DOHH2 (cell line): ENCODE measurements around the gene BLOC1S5.
"Not testable (repeated sequence)": the region's sequence is repeated elsewhere in the genome, so short reads cannot be mapped to it uniquely, and the experiment has no call there.

Source experiments
- H3F3A ChIP-seq: fragments of 200-600 bp; sonication (generic), shearing (Covaris generic); 2 replicates; pipeline ENCODE4 v1.6.0; 2016; ENCODE audit warnings: antibody characterized with exemption, mild to moderate bottlenecking; ENCODE audit not compliant: control insufficient read depth, insufficient read depth
- H3K27ac ChIP-seq: fragments of 200-600 bp; sonication (generic); 2 replicates; pipeline ENCODE4 v1.5.1; 2014; ENCODE audit warnings: low read depth, mild to moderate bottlenecking, low read length, moderate library complexity
- H3K27me3 ChIP-seq: fragments of 200-600 bp; sonication (generic); 2 replicates; pipeline ENCODE4 v1.6.1; 2014; ENCODE audit warnings: mild to moderate bottlenecking, low read length, mixed read lengths; ENCODE audit not compliant: control insufficient read depth
- H3K36me3 ChIP-seq: fragments of 200-600 bp; sonication (generic); 2 replicates; pipeline ENCODE4 v1.6.1; 2014; ENCODE audit warnings: mild to moderate bottlenecking, low read length, moderate library complexity, mixed read lengths; ENCODE audit not compliant: control insufficient read depth
- H3K4me1 ChIP-seq: fragments of 200-600 bp; sonication (generic); 2 replicates; pipeline ENCODE4 v1.6.1; 2014; ENCODE audit warnings: mild to moderate bottlenecking, low read length, mixed read lengths; ENCODE audit not compliant: control insufficient read depth
- H3K4me2 ChIP-seq: fragments of 200-600 bp; sonication (generic); 2 replicates; pipeline ENCODE4 v1.6.0; 2014; ENCODE audit warnings: mild to moderate bottlenecking, low read length, moderate library complexity
- H3K4me3 ChIP-seq: fragments of 200-600 bp; sonication (generic); 2 replicates; pipeline ENCODE4 v1.5.1; 2014; ENCODE audit warnings: mild to moderate bottlenecking, low read length, mixed read lengths
- H3K79me2 ChIP-seq: fragments of 200-600 bp; sonication (generic); 2 replicates; pipeline ENCODE4 v1.6.1; 2014; ENCODE audit warnings: mild to moderate bottlenecking, low read length, mixed read lengths; ENCODE audit not compliant: control insufficient read depth
- H3K9me2 ChIP-seq: fragments of 200-600 bp; sonication (generic); replicated peaks from 2 replicates; pipeline ENCODE4 v1.6.1; 2014; ENCODE audit warnings: mild to moderate bottlenecking, low read length, mixed read lengths; ENCODE audit not compliant: control insufficient read depth
- H3K9me3 ChIP-seq: fragments of 200-600 bp; sonication (generic); 2 replicates; pipeline ENCODE4 v1.6.1; 2014; ENCODE audit warnings: antibody characterized with exemption, low read length, mixed read lengths; ENCODE audit not compliant: control insufficient read depth, insufficient read depth
- H4K20me1 ChIP-seq: fragments of 200-600 bp; sonication (generic); 2 replicates; pipeline ENCODE4 v1.6.0; 2014; ENCODE audit warnings: low read depth, mild to moderate bottlenecking, antibody characterized with exemption, low read length, moderate library complexity; ENCODE audit not compliant: control insufficient read depth, insufficient read depth
- EZH2phosphoT487 ChIP-seq: fragments of 200-600 bp; sonication (generic); IDR thresholded peaks from 2 replicates; pipeline ENCODE4 v1.6.1; 2017; ENCODE audit warnings: borderline replicate concordance, mild to moderate bottlenecking, antibody characterized with exemption, low read length, moderate library complexity, mixed read lengths
- TF ChIP-seq, protein P1 (sequence below): fragments of 200-600 bp; sonication (generic); IDR thresholded peaks from one replicate; pipeline ENCODE4 v1.5.1; 2014; ENCODE audit warnings: antibody characterized with exemption, mild to moderate bottlenecking, low read depth, low read length; ENCODE audit not compliant: poor library complexity, severe bottlenecking

The BLOC1S5 gene

DNA sequence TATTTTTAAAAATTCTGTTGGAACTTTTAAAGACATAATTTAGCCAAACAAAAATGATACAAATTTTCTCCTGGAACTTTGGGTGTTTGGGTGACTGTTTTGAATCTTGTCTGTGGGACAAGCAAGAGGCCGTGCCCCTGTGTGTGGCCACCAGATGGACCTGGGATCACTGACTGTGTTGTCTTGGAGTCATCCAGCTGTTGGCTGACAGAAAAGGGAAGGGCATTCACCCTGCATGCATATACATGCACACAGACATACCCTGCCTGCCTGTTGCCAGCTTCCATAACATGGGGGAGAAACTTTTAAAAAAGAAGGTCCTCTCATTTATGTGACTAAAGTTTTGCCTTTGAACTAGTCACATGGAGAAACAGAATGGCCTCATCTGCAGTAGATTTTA is 72.7 kb downstream of the BLOC1S5 start:
- Histone ChIP-seq H3K36me3 (no peaks in the 10 kb centered on the region), H3K79me2 (no peaks in the 10 kb centered on the region), H3K4me2 (no peak overlapping the region), H3F3A (no peaks in the 10 kb centered on the region), H3K27me3 (no peaks in the 10 kb centered on the region), H4K20me1 (no peaks in the 10 kb centered on the region), H3K9me2 (no peaks in the 10 kb centered on the region), H3K4me3 (no peak overlapping the region), H3K27ac (no peak overlapping the region), H3K4me1 (no peaks in the 10 kb centered on the region), H3K9me3 (no peaks in the 10 kb centered on the region)
- TF ChIP-seq, protein P1, sequence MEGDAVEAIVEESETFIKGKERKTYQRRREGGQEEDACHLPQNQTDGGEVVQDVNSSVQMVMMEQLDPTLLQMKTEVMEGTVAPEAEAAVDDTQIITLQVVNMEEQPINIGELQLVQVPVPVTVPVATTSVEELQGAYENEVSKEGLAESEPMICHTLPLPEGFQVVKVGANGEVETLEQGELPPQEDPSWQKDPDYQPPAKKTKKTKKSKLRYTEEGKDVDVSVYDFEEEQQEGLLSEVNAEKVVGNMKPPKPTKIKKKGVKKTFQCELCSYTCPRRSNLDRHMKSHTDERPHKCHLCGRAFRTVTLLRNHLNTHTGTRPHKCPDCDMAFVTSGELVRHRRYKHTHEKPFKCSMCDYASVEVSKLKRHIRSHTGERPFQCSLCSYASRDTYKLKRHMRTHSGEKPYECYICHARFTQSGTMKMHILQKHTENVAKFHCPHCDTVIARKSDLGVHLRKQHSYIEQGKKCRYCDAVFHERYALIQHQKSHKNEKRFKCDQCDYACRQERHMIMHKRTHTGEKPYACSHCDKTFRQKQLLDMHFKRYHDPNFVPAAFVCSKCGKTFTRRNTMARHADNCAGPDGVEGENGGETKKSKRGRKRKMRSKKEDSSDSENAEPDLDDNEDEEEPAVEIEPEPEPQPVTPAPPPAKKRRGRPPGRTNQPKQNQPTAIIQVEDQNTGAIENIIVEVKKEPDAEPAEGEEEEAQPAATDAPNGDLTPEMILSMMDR: no peak
- TF ChIP-seq EZH2phosphoT487: no peak

- no peak overlapping the region for H3K4me3 ChIP-seq
- no peaks in the 10 kb centered on the region for H3F3A ChIP-seq
- no peaks in the 10 kb centered on the region for H3K9me2 ChIP-seq
- no peaks in the 10 kb centered on the region for H3K27me3 ChIP-seq
- H3K36me3 ChIP-seq: no peaks in the 10 kb centered on the region
- no peaks in the 10 kb centered on the region for H3K9me3 ChIP-seq
- no peak overlapping the region for H3K4me2 ChIP-seq
- H3K4me1 ChIP-seq: no peaks in the 10 kb centered on the region
- H4K20me1 ChIP-seq: no peaks in the 10 kb centered on the region
- TF ChIP-seq EZH2phosphoT487: no peak
- TF ChIP-seq, protein P1: no peak
- no peaks in the 10 kb centered on the region for H3K79me2 ChIP-seq
- no peak overlapping the region for H3K27ac ChIP-seq
Observed at GRCh38 chr6:7986219-7986618, 78.0 kb downstream of the BLOC1S5 start.

- H3K4me2 ChIP-seq, H3K79me2 ChIP-seq, H3K9me3 ChIP-seq, H3K27ac ChIP-seq, H3K4me1 ChIP-seq, H3K4me3 ChIP-seq, H3K9me2 ChIP-seq, H3F3A ChIP-seq, H3K36me3 ChIP-seq, H4K20me1 ChIP-seq, H3K27me3 ChIP-seq: not testable (repeated sequence)
Observed at GRCh38 chr6:7983967-7984366, 80.2 kb downstream of the BLOC1S5 start.

DNA sequence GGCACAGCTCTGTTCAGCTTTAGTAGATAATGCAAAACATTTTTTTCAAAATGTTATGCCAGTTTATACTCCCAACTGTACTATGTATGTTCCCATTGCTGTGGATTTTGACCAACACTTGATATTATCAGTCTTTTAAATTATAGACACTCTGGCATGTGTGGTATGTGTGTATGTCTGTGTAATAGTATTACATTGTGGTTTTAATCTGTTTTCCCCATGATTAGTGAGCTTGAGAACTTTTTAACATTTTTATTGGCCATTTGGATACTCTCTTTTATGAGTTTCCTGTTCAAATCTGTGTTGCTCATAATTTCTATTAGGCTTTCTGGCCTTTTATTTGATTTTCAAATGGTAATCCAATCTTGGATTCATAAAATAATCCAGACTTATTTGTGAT is 84.4 kb downstream of the BLOC1S5 start:
- no peaks in the 10 kb centered on the region for H3F3A ChIP-seq
- no peak overlapping the region for H3K4me3 ChIP-seq
- TF ChIP-seq, protein P1: no peak
- TF ChIP-seq EZH2phosphoT487: no peak
- no peaks in the 10 kb centered on the region for H4K20me1 ChIP-seq
- no peaks in the 10 kb centered on the region for H3K79me2 ChIP-seq
- H3K4me1 ChIP-seq: peaks cover 9% of the 10 kb centered on the region
- H3K27ac ChIP-seq: no peak overlapping the region
- no peaks in the 10 kb centered on the region for H3K9me3 ChIP-seq
- no peak overlapping the region for H3K4me2 ChIP-seq
- no peaks in the 10 kb centered on the region for H3K36me3 ChIP-seq
- H3K27me3 ChIP-seq: peaks cover 19% of the 10 kb centered on the region
- no peaks in the 10 kb centered on the region for H3K9me2 ChIP-seq
